IPS-NIHi7 (cell line): ENCODE results near the gene HBZ.
A peak's percentile ranks its signal among the peaks of the same experiment; 100 is the strongest.
"Not testable (repeated sequence)": the region's sequence is repeated elsewhere in the genome, so short reads cannot be mapped to it uniquely, and the experiment has no call there.

Source experiments
- DNase-seq: peaks from one replicate; pipeline ENCODE4 v3.0.0; 2012; ENCODE audit warnings: mixed read lengths; ENCODE audit errors: extremely low spot score

The HBZ gene

DNA sequence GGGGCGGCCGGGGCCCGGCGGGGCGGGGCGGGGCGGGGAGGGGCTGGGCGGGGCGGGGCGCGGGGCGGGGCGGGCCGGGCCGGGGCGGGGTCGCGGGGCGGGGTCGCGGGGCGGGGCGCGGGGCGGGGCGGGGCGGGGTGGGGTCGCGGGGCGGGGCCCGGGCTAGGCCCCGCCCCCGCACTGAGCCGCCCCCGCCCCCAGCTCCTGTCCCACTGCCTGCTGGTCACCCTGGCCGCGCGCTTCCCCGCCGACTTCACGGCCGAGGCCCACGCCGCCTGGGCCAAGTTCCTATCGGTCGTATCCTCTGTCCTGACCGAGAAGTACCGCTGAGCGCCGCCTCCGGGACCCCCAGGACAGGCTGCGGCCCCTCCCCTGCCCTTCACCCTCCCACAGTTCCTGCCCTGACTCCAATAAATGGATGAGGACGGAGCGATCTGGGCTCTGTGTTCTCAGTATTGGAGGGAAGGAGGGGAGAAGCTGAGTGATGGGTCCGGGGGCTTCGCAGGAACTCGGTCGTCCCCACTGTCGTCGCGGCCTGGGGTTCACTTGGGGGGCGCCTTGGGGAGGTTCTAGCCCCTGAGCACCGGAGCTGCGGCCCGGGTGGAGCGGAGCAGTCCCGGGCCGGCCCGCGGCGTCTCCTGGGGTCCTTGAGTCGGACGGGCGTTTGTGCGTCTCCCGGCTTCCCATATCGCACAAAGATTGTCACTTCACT lies 12.5 kb downstream of the HBZ start:
- peak; percentile 64 for DNase-seq

DNA sequence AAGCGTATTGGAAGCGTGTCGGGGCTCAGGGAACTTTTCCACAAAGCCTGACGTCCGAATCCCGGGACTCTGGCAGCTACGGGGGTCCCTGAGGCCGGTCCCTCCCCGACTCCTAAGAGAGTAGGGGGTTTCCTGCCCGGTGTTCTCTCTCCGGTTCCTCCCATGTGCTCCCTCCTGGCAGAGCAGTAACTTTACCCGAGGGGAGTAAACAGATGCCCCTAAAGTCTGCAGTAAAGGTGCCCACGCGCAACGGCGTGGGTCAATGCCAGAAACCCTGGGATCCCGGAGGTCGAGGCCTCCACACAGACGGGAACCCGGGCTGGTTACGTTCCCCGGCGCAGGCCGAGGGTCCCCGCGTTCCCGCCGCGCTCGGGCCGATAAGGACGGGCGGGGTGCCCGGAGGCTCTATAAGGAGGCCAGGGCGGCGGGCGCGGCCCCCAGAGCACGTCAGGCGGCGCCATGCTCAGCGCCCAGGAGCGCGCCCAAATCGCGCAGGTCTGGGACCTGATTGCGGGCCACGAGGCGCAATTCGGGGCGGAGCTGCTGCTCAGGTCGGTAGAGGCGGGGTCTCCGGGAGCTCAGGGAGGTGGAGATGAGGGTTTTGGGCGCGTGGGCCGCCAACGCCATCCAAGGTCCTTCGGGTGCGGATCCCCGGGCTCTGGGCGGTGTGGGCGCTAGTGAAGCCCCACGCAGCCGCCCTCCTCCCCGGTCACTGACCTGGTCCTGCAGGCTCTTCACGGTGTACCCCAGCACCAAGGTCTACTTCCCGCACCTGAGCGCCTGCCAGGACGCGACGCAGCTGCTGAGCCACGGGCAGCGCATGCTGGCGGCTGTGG lies 13.3 kb downstream of the HBZ start, which contains the start of gene HBM:
Gene HBM, plus strand, starts transcription at position 440 of the 836 bp plus-strand sequence. Its CDS starts 20 bp downstream, at position 460.
- DNase-seq, result peak; percentile 18

DNA sequence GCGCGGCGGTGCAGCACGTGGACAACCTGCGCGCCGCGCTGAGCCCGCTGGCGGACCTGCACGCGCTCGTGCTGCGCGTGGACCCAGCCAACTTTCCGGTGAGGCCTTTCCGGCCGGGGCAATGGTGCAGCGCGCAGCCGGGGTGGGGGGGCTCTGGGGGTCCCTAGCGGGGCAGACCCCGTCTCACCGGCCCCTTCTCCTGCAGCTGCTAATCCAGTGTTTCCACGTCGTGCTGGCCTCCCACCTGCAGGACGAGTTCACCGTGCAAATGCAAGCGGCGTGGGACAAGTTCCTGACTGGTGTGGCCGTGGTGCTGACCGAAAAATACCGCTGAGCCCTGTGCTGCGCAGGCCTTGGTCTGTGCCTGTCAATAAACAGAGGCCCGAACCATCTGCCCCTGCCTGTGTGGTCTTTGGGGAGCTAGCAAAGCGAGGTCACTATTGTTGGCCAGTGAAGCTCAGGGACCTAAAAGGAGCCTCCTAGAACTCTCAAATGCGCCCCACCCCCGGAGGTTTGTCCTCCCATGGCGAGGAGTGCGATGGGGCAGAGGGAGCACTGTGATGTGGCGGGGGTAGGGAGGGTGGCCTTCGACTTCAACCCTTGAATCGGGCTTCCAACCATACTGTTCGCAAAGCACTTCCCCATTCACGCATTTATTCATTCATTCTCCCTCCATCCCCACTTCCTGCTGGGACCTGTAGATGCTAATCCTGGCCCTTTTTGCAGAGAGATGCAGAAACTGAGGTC lies 14.1 kb downstream of the HBZ start:
- peak; percentile 13 for DNase-seq

DNA sequence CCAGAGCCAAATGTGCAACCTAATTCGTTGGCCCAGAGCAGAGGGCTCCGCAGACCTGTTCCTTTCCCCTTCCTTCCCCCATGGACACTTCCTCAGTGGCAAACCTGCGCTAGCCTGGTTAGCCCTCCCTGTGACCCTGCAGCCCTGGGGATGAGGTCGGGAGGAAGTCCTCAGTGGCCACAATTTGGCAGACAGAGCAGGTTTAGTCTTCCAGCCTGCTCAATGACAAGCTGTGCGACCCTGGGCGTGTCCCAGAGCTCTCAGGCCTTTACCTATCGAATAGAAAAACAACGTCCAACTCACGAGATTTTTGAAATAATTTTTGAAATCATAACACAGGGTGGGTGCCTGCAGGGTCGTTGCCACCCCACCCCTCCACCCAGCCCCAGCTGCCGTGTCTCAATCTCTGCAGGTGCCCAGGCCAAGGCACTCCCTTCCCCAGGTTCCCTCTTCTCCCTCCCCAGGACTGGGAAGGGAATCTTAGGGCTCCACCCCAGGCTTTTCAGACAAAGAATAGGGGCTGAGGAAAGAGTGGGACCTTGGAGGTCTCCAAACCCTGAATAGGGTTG lies 14.8 kb downstream of the HBZ start:
- DNase-seq, result peak; percentile 8

DNA sequence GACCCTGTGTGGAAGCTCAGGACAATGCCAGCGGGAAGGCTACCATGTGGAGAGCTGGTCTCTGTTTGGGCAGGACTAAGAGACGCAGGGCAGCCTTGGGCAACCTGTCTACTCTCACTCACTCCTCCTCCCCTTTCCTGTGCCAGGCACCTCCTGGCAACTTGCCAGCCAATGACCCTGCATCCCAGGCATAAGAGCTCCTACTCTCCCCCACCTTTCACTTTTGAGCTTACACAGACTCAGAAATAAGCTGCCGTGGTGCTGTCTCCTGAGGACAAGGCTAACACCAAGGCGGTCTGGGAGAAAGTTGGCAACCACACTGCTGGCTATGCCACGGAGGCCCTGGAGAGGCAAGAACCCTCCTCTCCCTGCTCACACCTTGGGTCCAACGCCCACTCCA lies 16.0 kb downstream of the HBZ start:
- DNase-seq, result no peak

DNA sequence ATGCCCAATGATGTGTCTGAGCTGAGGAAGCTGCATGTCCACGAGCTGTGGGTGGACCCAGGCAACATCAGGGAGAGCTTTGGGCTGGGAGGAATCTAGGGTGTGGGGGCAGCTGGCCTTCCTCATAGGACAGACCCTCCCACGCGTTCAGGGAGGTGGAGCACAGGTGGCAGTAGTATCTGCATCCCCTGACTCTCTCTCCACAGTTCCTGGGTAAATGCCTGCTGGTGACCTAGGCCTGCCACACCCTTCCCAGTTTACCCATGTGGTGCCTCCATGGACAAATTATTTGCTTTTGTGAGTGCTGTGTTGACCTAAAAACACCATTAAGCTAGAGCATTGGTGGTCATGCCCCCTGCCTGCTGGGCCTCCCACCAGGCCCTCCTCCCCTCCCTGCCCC lies 16.6 kb downstream of the HBZ start:
- no peak for DNase-seq

DNA sequence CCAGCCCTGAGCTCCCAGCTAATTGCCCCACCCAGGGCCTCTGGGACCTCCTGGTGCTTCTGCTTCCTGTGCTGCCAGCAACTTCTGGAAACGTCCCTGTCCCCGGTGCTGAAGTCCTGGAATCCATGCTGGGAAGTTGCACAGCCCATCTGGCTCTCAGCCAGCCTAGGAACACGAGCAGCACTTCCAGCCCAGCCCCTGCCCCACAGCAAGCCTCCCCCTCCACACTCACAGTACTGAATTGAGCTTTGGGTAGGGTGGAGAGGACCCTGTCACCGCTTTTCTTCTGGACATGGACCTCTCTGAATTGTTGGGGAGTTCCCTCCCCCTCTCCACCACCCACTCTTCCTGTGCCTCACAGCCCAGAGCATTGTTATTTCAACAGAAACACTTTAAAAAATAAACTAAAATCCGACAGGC lies 17.7 kb downstream of the HBZ start:
- not testable (repeated sequence) for DNase-seq

DNA sequence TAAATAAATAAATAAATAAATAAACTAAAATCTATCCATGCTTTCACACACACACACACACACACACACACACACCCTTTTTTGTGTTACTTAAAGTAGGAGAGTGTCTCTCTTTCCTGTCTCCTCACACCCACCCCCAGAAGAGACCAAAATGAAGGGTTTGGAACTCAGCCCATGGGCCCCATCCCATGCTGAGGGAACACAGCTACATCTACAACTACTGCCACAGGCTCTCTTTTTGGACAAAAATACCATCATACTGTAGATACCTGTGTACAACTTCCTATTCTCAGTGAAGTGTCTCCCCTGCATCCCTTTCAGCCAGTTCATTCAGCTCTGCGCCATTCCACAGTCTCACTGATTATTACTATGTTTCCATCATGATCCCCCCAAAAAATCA lies 18.3 kb downstream of the HBZ start:
- no peak for DNase-seq

DNA sequence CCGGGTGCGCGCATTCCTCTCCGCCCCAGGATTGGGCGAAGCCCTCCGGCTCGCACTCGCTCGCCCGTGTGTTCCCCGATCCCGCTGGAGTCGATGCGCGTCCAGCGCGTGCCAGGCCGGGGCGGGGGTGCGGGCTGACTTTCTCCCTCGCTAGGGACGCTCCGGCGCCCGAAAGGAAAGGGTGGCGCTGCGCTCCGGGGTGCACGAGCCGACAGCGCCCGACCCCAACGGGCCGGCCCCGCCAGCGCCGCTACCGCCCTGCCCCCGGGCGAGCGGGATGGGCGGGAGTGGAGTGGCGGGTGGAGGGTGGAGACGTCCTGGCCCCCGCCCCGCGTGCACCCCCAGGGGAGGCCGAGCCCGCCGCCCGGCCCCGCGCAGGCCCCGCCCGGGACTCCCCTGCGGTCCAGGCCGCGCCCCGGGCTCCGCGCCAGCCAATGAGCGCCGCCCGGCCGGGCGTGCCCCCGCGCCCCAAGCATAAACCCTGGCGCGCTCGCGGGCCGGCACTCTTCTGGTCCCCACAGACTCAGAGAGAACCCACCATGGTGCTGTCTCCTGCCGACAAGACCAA lies 20.0 kb downstream of the HBZ start, which contains the start of gene HBA2:
Gene HBA2, plus strand, starts transcription at position 503 of the 568 bp plus-strand sequence. Its CDS starts 37 bp downstream, at position 540.
- not testable (repeated sequence) for DNase-seq

DNA sequence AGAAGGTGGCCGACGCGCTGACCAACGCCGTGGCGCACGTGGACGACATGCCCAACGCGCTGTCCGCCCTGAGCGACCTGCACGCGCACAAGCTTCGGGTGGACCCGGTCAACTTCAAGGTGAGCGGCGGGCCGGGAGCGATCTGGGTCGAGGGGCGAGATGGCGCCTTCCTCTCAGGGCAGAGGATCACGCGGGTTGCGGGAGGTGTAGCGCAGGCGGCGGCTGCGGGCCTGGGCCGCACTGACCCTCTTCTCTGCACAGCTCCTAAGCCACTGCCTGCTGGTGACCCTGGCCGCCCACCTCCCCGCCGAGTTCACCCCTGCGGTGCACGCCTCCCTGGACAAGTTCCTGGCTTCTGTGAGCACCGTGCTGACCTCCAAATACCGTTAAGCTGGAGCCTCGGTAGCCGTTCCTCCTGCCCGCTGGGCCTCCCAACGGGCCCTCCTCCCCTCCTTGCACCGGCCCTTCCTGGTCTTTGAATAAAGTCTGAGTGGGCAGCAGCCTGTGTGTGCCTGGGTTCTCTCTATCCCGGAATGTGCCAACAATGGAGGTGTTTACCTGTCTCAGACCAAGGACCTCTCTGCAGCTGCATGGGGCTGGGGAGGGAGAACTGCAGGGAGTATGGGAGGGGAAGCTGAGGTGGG lies 20.9 kb downstream of the HBZ start:
- not testable (repeated sequence) for DNase-seq

DNA sequence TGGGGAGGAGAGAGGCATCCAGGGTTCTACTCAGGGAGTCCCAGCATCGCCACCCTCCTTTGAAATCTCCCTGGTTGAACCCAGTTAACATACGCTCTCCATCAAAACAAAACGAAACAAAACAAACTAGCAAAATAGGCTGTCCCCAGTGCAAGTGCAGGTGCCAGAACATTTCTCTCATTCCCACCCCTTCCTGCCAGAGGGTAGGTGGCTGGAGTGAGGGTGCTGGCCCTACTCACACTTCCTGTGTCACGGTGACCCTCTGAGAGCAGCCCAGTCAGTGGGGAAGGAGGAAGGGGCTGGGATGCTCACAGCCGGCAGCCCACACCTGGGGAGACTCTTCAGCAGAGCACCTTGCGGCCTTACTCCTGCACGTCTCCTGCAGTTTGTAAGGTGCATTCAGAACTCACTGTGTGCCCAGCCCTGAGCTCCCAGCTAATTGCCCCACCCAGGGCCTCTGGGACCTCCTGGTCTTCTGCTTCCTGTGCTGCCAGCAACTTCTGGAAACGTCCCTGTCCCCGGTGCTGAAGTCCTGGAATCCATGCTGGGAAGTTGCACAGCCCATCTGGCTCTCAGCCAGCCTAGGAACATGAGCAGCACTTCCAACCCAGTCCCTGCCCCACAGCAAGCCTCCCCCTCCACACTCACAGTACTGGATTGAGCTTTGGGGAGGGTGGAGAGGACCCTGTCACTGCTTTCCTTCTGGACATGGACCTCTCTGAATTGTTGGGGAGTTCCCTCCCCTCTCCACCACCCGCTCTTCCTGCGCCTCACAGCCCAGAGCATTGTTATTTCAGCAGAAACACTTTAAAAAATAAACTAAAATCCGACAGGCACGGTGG lies 21.7 kb downstream of the HBZ start:
- not testable (repeated sequence) for DNase-seq

DNA sequence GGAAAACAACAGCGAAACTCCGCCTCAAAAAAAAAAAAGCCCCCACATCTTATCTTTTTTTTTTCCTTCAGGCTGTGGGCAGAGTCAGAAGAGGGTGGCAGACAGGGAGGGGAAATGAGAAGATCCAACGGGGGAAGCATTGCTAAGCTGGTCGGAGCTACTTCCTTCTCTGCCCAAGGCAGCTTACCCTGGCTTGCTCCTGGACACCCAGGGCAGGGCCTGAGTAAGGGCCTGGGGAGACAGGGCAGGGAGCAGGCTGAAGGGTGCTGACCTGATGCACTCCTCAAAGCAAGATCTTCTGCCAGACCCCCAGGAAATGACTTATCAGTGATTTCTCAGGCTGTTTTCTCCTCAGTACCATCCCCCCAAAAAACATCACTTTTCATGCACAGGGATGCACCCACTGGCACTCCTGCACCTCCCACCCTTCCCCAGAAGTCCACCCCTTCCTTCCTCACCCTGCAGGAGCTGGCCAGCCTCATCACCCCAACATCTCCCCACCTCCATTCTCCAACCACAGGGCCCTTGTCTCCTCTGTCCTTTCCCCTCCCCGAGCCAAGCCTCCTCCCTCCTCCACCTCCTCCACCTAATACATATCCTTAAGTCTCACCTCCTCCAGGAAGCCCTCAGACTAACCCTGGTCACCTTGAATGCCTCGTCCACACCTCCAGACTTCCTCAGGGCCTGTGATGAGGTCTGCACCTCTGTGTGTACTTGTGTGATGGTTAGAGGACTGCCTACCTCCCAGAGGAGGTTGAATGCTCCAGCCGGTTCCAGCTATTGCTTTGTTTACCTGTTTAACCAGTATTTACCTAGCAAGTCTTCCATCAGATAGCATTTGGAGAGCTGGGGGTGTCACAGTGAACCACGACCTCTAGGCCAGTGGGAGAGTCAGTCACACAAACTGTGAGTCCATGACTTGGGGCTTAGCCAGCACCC lies 22.8 kb downstream of the HBZ start:
- no peak for DNase-seq

DNA sequence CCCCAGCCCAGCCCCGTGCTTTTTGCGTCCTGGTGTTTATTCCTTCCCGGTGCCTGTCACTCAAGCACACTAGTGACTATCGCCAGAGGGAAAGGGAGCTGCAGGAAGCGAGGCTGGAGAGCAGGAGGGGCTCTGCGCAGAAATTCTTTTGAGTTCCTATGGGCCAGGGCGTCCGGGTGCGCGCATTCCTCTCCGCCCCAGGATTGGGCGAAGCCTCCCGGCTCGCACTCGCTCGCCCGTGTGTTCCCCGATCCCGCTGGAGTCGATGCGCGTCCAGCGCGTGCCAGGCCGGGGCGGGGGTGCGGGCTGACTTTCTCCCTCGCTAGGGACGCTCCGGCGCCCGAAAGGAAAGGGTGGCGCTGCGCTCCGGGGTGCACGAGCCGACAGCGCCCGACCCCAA lies 23.6 kb downstream of the HBZ start:
- DNase-seq, result not testable (repeated sequence)

DNA sequence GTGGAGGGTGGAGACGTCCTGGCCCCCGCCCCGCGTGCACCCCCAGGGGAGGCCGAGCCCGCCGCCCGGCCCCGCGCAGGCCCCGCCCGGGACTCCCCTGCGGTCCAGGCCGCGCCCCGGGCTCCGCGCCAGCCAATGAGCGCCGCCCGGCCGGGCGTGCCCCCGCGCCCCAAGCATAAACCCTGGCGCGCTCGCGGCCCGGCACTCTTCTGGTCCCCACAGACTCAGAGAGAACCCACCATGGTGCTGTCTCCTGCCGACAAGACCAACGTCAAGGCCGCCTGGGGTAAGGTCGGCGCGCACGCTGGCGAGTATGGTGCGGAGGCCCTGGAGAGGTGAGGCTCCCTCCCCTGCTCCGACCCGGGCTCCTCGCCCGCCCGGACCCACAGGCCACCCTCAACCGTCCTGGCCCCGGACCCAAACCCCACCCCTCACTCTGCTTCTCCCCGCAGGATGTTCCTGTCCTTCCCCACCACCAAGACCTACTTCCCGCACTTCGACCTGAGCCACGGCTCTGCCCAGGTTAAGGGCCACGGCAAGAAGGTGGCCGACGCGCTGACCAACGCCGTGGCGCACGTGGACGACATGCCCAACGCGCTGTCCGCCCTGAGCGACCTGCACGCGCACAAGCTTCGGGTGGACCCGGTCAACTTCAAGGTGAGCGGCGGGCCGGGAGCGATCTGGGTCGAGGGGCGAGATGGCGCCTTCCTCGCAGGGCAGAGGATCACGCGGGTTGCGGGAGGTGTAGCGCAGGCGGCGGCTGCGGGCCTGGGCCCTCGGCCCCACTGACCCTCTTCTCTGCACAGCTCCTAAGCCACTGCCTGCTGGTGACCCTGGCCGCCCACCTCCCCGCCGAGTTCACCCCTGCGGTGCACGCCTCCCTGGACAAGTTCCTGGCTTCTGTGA lies 24.3 kb downstream of the HBZ start, which contains the start of gene HBA1:
Gene HBA1, plus strand, starts transcription at position 204 of the 906 bp plus-strand sequence. Its CDS starts 37 bp downstream, at position 241.
- DNase-seq, result not testable (repeated sequence)

DNA sequence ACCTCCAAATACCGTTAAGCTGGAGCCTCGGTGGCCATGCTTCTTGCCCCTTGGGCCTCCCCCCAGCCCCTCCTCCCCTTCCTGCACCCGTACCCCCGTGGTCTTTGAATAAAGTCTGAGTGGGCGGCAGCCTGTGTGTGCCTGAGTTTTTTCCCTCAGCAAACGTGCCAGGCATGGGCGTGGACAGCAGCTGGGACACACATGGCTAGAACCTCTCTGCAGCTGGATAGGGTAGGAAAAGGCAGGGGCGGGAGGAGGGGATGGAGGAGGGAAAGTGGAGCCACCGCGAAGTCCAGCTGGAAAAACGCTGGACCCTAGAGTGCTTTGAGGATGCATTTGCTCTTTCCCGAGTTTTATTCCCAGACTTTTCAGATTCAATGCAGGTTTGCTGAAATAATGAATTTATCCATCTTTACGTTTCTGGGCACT lies 25.0 kb downstream of the HBZ start:
- no peak for DNase-seq

DNA sequence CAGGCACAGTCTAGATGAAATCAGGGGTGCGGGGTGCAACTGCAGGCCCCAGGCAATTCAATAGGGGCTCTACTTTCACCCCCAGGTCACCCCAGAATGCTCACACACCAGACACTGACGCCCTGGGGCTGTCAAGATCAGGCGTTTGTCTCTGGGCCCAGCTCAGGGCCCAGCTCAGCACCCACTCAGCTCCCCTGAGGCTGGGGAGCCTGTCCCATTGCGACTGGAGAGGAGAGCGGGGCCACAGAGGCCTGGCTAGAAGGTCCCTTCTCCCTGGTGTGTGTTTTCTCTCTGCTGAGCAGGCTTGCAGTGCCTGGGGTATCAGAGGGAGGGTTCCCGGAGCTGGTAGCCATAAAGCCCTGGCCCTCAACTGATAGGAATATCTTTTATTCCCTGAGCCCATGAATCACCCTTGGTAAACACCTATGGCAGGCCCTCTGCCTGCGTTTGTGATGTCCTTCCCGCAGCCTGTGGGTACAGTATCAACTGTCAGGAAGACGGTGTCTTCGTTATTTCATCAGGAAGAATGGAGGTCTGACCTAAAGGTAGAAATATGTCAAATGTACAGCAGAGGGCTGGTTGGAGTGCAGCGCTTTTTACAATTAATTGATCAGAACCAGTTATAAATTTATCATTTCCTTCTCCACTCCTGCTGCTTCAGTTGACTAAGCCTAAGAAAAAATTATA lies 25.7 kb downstream of the HBZ start:
- no peak for DNase-seq

DNA sequence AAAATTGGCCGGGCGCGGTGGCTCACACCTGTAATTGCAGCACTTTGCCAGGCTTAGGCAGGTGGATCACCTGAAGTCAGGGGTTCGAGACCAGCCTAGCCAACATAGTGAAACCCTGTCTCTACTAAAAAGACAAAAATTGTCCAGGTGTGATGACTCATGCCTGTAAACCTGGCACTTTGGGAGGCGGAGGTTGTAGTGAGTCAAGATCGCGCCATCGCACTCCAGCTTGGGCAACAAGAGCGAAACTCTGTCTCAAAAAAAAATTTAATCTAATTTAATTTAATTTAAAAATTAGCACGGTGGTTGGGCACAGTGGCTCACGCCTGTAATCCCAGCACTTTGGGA lies 26.2 kb downstream of the HBZ start:
- no peak for DNase-seq
